ENCODE measurements around the gene SLC27A5. TPM values are rescaled to one million over a fixed set of nuclear protein-coding genes. Genes with fewer than 3 reads are reported as not detected.

SLC27A5 gene
- total and polyA plus RNA-seq, 2 of the 13 experiments (the other 11 are each of a cell fraction or from before 2014, with no cell fraction given): 30.3 to 40.2 TPM

- 0 out of 2 replicates have a peak, but pooled peaks have one; percentile 28 for TF ChIP-seq ZNF34 (CRISPR knock-in tag; IDR thresholded peaks at IDR 0.05; ENCODE audit: borderline replicate concordance)
- TF ChIP-seq MBNL3 (CRISPR knock-in tag; conservative IDR thresholded peaks at IDR 0.05): no peak
- no peak for TF ChIP-seq ZNF326 (CRISPR knock-in tag; IDR thresholded peaks at IDR 0.05; ENCODE audit: borderline replicate concordance)
- TF ChIP-seq PITX1 (CRISPR knock-in tag; IDR thresholded peaks at IDR 0.05): peak; percentile 35
- no peak for TF ChIP-seq CHCHD3 (CRISPR knock-in tag; IDR thresholded peaks at IDR 0.05)
- no peak for TF ChIP-seq FOXM1 (CRISPR knock-in tag; IDR thresholded peaks at IDR 0.05)
- TF ChIP-seq ZNF232 (CRISPR knock-in tag; IDR thresholded peaks at IDR 0.05; ENCODE audit: borderline replicate concordance): no peak
- TF ChIP-seq FOSL1 (CRISPR knock-in tag; IDR thresholded peaks at IDR 0.05; ENCODE audit: borderline replicate concordance): no peak
- no peak for TF ChIP-seq PTBP1 (IDR thresholded peaks at IDR 0.05; ENCODE audit: low read depth, low read length, poor library complexity, severe bottlenecking)
- no peak for TF ChIP-seq NCOA5 (CRISPR knock-in tag; IDR thresholded peaks at IDR 0.05)
- TF ChIP-seq PHF8 (CRISPR knock-in tag; IDR thresholded peaks at IDR 0.05): peak; percentile 93
- TF ChIP-seq GMEB1 (CRISPR knock-in tag; IDR thresholded peaks at IDR 0.05; ENCODE audit: borderline replicate concordance): peak; percentile 86; the same call in 1 of the 2 replicates
- no peak for TF ChIP-seq TRIM22 (IDR thresholded peaks at IDR 0.05)
- 0 out of 2 replicates have a peak, but pooled peaks have one; percentile 51 for TF ChIP-seq NFRKB (IDR thresholded peaks at IDR 0.05)
- no peak for TF ChIP-seq FLYWCH1 (CRISPR knock-in tag; IDR thresholded peaks at IDR 0.05)
- no peak for TF ChIP-seq NR2F2 (IDR thresholded peaks at IDR 0.05; ENCODE audit: borderline replicate concordance, low read depth)
- TF ChIP-seq KLF6 (CRISPR knock-in tag; IDR thresholded peaks at IDR 0.05): peak; percentile 19; the same call in 1 of the 2 replicates
- 0 out of 2 replicates have a peak, but pooled peaks have one; percentile 10 for TF ChIP-seq KDM3A (CRISPR knock-in tag; IDR thresholded peaks at IDR 0.05; ENCODE audit: low read depth)
- TF ChIP-seq XBP1 (CRISPR knock-in tag; IDR thresholded peaks at IDR 0.05): no peak
- peak; percentile 74; the same call in 1 of the 2 replicates for TF ChIP-seq ARNT2 (CRISPR knock-in tag; IDR thresholded peaks at IDR 0.05; ENCODE audit: low read depth)
- 0 out of 2 replicates have a peak, but pooled peaks have one; percentile 24 for TF ChIP-seq ZNF589 (CRISPR knock-in tag; conservative IDR thresholded peaks at IDR 0.05)
- no peak for TF ChIP-seq CREBL2 (CRISPR knock-in tag; IDR thresholded peaks at IDR 0.05; ENCODE audit: borderline replicate concordance)
- no peak for TF ChIP-seq ZEB1 (IDR thresholded peaks at IDR 0.05; ENCODE audit: insufficient replicate concordance, low read depth)
- no peak for TF ChIP-seq ARID3A (IDR thresholded peaks at IDR 0.05; ENCODE audit: low read depth, low read length)
- TF ChIP-seq MTF2 (CRISPR knock-in tag; IDR thresholded peaks at IDR 0.05; ENCODE audit: borderline replicate concordance): no peak; the same call in 1 of the 2 replicates
- TF ChIP-seq ZNF841 (CRISPR knock-in tag; IDR thresholded peaks at IDR 0.05; ENCODE audit: borderline replicate concordance): no peak
- TF ChIP-seq ZNF33B (CRISPR knock-in tag; IDR thresholded peaks at IDR 0.05): no peak; the same call in 1 of the 2 replicates
Observed at GRCh38 chr19:58558623-58559274, 47.0 kb upstream of the SLC27A5 start (continued).

All from HepG2 (cell line).